GM23338 (cell line): ENCODE measurements around the gene SRP72. TPM values are rescaled to one million over a fixed set of nuclear protein-coding genes. Genes with fewer than 3 reads are reported as not detected.

Source experiments
- ATAC-seq: fragments of 200-7000 bp; cut with Tn5 transposase; 3 replicates; pipeline ENCODE4 v1.9.1; 2020
- DNase-seq: peaks from one replicate; pipeline ENCODE4 v3.0.0-alpha.2; 2015; ENCODE audit warnings: low spot score
- H2AFZ ChIP-seq: fragments of 200-600 bp; sonication (generic); 2 replicates; pipeline ENCODE4 v1.8.0; 2016; ENCODE audit warnings: antibody characterized with exemption, mild to moderate bottlenecking, moderate library complexity
- H3F3A ChIP-seq: fragments of 200-600 bp; sonication (generic); replicated peaks from 2 replicates; pipeline ENCODE4 v1.8.0; 2017; ENCODE audit warnings: antibody characterized with exemption, mixed run types, low read depth
- H3K27ac ChIP-seq: fragments of 200-600 bp; sonication (generic); 2 replicates; pipeline ENCODE4 v1.6.1; 2016; ENCODE audit warnings: low read depth
- H3K27me3 ChIP-seq: fragments of 200-600 bp; sonication (generic); 2 replicates; pipeline ENCODE4 v1.8.0; 2016; ENCODE audit warnings: mild to moderate bottlenecking, mixed run types, moderate library complexity; ENCODE audit not compliant: insufficient read depth
- H3K36me3 ChIP-seq: fragments of 200-600 bp; sonication (generic); 2 replicates; pipeline ENCODE4 v1.8.0; 2016; ENCODE audit warnings: mild to moderate bottlenecking; ENCODE audit not compliant: insufficient read depth
- H3K4me1 ChIP-seq: fragments of 200-600 bp; sonication (generic); 2 replicates; pipeline ENCODE4 v1.8.0; 2016; ENCODE audit warnings: mild to moderate bottlenecking, moderate library complexity; ENCODE audit not compliant: insufficient read depth
- H3K4me2 ChIP-seq: fragments of 200-600 bp; sonication (generic); 2 replicates; pipeline ENCODE4 v1.7.1; 2017; ENCODE audit warnings: mixed run types
- H3K4me3 ChIP-seq: fragments of 200-600 bp; sonication (generic); 2 replicates; pipeline ENCODE4 v1.6.1; 2016; ENCODE audit warnings: mixed run types
- H3K79me2 ChIP-seq: fragments of 200-600 bp; sonication (generic); replicated peaks from 2 replicates; pipeline ENCODE4 v1.8.0; 2017; ENCODE audit warnings: mild to moderate bottlenecking; ENCODE audit not compliant: insufficient read depth
- H3K9me2 ChIP-seq: fragments of 200-600 bp; sonication (generic); 2 replicates; pipeline ENCODE4 v1.8.0; 2017; ENCODE audit not compliant: insufficient read depth
- H4K20me1 ChIP-seq: fragments of 200-600 bp; sonication (generic); replicated peaks from 2 replicates; pipeline ENCODE4 v1.8.0; 2017; ENCODE audit warnings: mild to moderate bottlenecking; ENCODE audit not compliant: insufficient read depth
- H3K27ac Mint-ChIP-seq: 2 replicates; pipeline ENCODE4 v1.8.0; 2020; ENCODE audit warnings: inconsistent platforms, mild to moderate bottlenecking, moderate library complexity, mixed read lengths
- H3K27me3 Mint-ChIP-seq: 3 replicates; pipeline ENCODE4 v1.8.0; 2022; ENCODE audit warnings: low read depth, mild to moderate bottlenecking, moderate library complexity, mixed read lengths, inconsistent platforms; ENCODE audit not compliant: insufficient read depth, poor library complexity
- H3K36me3 Mint-ChIP-seq: 3 replicates; pipeline ENCODE4 v1.8.0; 2021; ENCODE audit warnings: low read depth, mild to moderate bottlenecking, inconsistent platforms, moderate library complexity, mixed read lengths
- H3K4me1 Mint-ChIP-seq: 3 replicates; pipeline ENCODE4 v1.8.0; 2020; ENCODE audit warnings: mild to moderate bottlenecking, inconsistent platforms, mixed read lengths
- H3K4me3 Mint-ChIP-seq: 3 replicates; pipeline ENCODE4 v1.8.0; 2021; ENCODE audit warnings: moderate library complexity, mild to moderate bottlenecking, inconsistent platforms, mixed read lengths
- H3K9me3 Mint-ChIP-seq: 3 replicates; pipeline ENCODE4 v1.8.0; 2020; ENCODE audit warnings: moderate library complexity, mild to moderate bottlenecking, inconsistent platforms, mixed read lengths
- CREB1 ChIP-seq: fragments of 250-450 bp; sonication (Bioruptor Pico); IDR thresholded peaks from 2 replicates; pipeline ENCODE4 v1.5.0; 2020; ENCODE audit warnings: low read depth, mild to moderate bottlenecking, moderate library complexity
- ETS1 ChIP-seq: IDR thresholded peaks from 2 replicates; pipeline ENCODE4 v1.6.1; 2016; ENCODE audit warnings: antibody characterized with exemption
- EZH2 ChIP-seq: fragments of 200-600 bp; sonication (generic); IDR thresholded peaks from one replicate; pipeline ENCODE4 v1.8.0; 2017; ENCODE audit warnings: antibody characterized with exemption, mild to moderate bottlenecking, low read depth; ENCODE audit not compliant: unreplicated experiment
- EZH2phosphoT487 ChIP-seq: fragments of 200-600 bp; sonication (generic); IDR thresholded peaks from one replicate; pipeline ENCODE4 v1.8.1; 2018; ENCODE audit warnings: antibody characterized with exemption; ENCODE audit not compliant: unreplicated experiment
- JUNB ChIP-seq: IDR thresholded peaks from one replicate; pipeline ENCODE4 v1.6.1; 2016; ENCODE audit warnings: antibody characterized with exemption; ENCODE audit not compliant: unreplicated experiment
- NANOG ChIP-seq: IDR thresholded peaks from 2 replicates; pipeline ENCODE4 v1.6.1; 2016; ENCODE audit warnings: antibody characterized with exemption, borderline replicate concordance
- POLR2AphosphoS5 ChIP-seq: IDR thresholded peaks from 2 replicates; pipeline ENCODE4 v1.6.1; 2016; ENCODE audit warnings: antibody characterized with exemption, low read depth
- STAT1 ChIP-seq: IDR thresholded peaks from one replicate; pipeline ENCODE4 v1.6.1; 2016; ENCODE audit warnings: antibody characterized with exemption; ENCODE audit not compliant: unreplicated experiment
- ZNF114 ChIP-seq: fragments of 250-450 bp; sonication (Bioruptor Pico); IDR thresholded peaks from 2 replicates; pipeline ENCODE4 v1.5.0; 2020; ENCODE audit warnings: mild to moderate bottlenecking, moderate library complexity
- ZNF331 ChIP-seq: fragments of 250-450 bp; sonication (Bioruptor Pico); IDR thresholded peaks from 2 replicates; pipeline ENCODE4 v1.5.0; 2020; ENCODE audit warnings: low read depth, mild to moderate bottlenecking, moderate library complexity
- polyA plus RNA-seq: library from polyadenylated mRNA; unstranded; fragments of >200 nt; fragmentation: Nextera tagmentation; extraction: Ambion mirVana; gene quantifications from 2 replicates; pipeline ENCODE4 v1.2.1, GENCODE V29; 2016
- total RNA-seq: library from RNA; depleted of rRNA; stranded (reverse); fragments of >200 nt; shearing (Covaris generic); gene quantifications from 2 replicates; pipeline ENCODE4 v1.2.3, GENCODE V29; 2014
- TF ChIP-seq, protein P1 (sequence below): IDR thresholded peaks from one replicate; pipeline ENCODE4 v1.6.1; 2018; ENCODE audit warnings: antibody characterized with exemption; ENCODE audit not compliant: unreplicated experiment
- TF ChIP-seq, protein P2 (sequence below): fragments of 250-450 bp; sonication (Bioruptor Pico); IDR thresholded peaks from 2 replicates; pipeline ENCODE4 v1.5.0; 2020; ENCODE audit warnings: mild to moderate bottlenecking, moderate library complexity
- TF ChIP-seq, protein P3 (sequence below), 2 experiments: fragments of 200-600 bp in 1 of 2; sonication (generic) in 1 of 2; conservative IDR thresholded peaks; 2 replicates each; pipeline versions ENCODE4 v1.5.1 to v1.6.1; 2016 to 2017; ENCODE audit warnings: antibody characterized with exemption in 2 of 2, low read depth in 2 of 2, mild to moderate bottlenecking in 2 of 2, moderate library complexity in 1 of 2

The SRP72 gene
- total and polyA plus RNA-seq, 2 experiments from 2014 or later: 84.6 to 174 TPM

- H3K79me2 ChIP-seq: peaks cover 31% of the 10 kb centered on the region
- H4K20me1 ChIP-seq: peaks cover 35% of the 10 kb centered on the region
- Mint-ChIP-seq H3K27ac (no peak overlapping the region), H3K4me1 (peaks cover 12% of the 10 kb centered on the region; the same call in 2 of the 3 replicates), H3K4me3 (no peak overlapping the region), H3K36me3 (peaks cover 55% of the 10 kb centered on the region), H3K27me3 (peaks cover 5% of the 10 kb centered on the region), H3K9me3 (no peaks in the 10 kb centered on the region; the same call in 2 of the 3 replicates)
- no peak overlapping the region for H3K4me2 ChIP-seq
- no peak for ATAC-seq
- no peaks in the 10 kb centered on the region for H3K27me3 ChIP-seq
- H3F3A ChIP-seq: peaks cover 8% of the 10 kb centered on the region; the same call in 1 of the 2 replicates
- H3K9me2 ChIP-seq: no peaks in the 10 kb centered on the region
- TF ChIP-seq, protein P1, sequence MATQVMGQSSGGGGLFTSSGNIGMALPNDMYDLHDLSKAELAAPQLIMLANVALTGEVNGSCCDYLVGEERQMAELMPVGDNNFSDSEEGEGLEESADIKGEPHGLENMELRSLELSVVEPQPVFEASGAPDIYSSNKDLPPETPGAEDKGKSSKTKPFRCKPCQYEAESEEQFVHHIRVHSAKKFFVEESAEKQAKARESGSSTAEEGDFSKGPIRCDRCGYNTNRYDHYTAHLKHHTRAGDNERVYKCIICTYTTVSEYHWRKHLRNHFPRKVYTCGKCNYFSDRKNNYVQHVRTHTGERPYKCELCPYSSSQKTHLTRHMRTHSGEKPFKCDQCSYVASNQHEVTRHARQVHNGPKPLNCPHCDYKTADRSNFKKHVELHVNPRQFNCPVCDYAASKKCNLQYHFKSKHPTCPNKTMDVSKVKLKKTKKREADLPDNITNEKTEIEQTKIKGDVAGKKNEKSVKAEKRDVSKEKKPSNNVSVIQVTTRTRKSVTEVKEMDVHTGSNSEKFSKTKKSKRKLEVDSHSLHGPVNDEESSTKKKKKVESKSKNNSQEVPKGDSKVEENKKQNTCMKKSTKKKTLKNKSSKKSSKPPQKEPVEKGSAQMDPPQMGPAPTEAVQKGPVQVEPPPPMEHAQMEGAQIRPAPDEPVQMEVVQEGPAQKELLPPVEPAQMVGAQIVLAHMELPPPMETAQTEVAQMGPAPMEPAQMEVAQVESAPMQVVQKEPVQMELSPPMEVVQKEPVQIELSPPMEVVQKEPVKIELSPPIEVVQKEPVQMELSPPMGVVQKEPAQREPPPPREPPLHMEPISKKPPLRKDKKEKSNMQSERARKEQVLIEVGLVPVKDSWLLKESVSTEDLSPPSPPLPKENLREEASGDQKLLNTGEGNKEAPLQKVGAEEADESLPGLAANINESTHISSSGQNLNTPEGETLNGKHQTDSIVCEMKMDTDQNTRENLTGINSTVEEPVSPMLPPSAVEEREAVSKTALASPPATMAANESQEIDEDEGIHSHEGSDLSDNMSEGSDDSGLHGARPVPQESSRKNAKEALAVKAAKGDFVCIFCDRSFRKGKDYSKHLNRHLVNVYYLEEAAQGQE: no peak
- TF ChIP-seq, protein P2, sequence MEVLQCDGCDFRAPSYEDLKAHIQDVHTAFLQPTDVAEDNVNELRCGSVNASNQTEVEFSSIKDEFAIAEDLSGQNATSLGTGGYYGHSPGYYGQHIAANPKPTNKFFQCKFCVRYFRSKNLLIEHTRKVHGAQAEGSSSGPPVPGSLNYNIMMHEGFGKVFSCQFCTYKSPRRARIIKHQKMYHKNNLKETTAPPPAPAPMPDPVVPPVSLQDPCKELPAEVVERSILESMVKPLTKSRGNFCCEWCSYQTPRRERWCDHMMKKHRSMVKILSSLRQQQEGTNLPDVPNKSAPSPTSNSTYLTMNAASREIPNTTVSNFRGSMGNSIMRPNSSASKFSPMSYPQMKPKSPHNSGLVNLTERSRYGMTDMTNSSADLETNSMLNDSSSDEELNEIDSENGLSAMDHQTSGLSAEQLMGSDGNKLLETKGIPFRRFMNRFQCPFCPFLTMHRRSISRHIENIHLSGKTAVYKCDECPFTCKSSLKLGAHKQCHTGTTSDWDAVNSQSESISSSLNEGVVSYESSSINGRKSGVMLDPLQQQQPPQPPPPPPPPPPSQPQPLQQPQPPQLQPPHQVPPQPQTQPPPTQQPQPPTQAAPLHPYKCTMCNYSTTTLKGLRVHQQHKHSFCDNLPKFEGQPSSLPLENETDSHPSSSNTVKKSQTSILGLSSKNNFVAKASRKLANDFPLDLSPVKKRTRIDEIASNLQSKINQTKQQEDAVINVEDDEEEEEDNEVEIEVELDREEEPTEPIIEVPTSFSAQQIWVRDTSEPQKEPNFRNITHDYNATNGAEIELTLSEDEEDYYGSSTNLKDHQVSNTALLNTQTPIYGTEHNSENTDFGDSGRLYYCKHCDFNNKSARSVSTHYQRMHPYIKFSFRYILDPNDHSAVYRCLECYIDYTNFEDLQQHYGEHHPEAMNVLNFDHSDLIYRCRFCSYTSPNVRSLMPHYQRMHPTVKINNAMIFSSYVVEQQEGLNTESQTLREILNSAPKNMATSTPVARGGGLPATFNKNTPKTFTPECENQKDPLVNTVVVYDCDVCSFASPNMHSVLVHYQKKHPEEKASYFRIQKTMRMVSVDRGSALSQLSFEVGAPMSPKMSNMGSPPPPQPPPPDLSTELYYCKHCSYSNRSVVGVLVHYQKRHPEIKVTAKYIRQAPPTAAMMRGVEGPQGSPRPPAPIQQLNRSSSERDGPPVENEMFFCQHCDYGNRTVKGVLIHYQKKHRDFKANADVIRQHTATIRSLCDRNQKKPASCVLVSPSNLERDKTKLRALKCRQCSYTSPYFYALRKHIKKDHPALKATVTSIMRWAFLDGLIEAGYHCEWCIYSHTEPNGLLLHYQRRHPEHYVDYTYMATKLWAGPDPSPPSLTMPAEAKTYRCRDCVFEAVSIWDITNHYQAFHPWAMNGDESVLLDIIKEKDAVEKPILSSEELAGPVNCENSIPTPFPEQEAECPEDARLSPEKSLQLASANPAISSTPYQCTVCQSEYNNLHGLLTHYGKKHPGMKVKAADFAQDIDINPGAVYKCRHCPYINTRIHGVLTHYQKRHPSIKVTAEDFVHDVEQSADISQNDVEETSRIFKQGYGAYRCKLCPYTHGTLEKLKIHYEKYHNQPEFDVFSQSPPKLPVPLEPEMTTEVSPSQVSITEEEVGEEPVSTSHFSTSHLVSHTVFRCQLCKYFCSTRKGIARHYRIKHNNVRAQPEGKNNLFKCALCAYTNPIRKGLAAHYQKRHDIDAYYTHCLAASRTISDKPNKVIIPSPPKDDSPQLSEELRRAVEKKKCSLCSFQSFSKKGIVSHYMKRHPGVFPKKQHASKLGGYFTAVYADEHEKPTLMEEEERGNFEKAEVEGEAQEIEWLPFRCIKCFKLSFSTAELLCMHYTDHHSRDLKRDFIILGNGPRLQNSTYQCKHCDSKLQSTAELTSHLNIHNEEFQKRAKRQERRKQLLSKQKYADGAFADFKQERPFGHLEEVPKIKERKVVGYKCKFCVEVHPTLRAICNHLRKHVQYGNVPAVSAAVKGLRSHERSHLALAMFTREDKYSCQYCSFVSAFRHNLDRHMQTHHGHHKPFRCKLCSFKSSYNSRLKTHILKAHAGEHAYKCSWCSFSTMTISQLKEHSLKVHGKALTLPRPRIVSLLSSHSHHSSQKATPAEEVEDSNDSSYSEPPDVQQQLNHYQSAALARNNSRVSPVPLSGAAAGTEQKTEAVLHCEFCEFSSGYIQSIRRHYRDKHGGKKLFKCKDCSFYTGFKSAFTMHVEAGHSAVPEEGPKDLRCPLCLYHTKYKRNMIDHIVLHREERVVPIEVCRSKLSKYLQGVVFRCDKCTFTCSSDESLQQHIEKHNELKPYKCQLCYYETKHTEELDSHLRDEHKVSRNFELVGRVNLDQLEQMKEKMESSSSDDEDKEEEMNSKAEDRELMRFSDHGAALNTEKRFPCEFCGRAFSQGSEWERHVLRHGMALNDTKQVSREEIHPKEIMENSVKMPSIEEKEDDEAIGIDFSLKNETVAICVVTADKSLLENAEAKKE: no peak
- TF ChIP-seq CREB1 (CRISPR knock-in tag) (no peak), NANOG (no peak), JUNB (no peak), ZNF114 (no peak), ZNF331 (CRISPR knock-in tag) (no peak), ETS1 (no peak), EZH2phosphoT487 (no peak), POLR2AphosphoS5 (no peak), EZH2 (no peak), STAT1 (no peak)
- TF ChIP-seq, protein P3, sequence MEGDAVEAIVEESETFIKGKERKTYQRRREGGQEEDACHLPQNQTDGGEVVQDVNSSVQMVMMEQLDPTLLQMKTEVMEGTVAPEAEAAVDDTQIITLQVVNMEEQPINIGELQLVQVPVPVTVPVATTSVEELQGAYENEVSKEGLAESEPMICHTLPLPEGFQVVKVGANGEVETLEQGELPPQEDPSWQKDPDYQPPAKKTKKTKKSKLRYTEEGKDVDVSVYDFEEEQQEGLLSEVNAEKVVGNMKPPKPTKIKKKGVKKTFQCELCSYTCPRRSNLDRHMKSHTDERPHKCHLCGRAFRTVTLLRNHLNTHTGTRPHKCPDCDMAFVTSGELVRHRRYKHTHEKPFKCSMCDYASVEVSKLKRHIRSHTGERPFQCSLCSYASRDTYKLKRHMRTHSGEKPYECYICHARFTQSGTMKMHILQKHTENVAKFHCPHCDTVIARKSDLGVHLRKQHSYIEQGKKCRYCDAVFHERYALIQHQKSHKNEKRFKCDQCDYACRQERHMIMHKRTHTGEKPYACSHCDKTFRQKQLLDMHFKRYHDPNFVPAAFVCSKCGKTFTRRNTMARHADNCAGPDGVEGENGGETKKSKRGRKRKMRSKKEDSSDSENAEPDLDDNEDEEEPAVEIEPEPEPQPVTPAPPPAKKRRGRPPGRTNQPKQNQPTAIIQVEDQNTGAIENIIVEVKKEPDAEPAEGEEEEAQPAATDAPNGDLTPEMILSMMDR (conservative IDR thresholded peaks at IDR 0.05; ENCODE audit: low read depth in 2 of 2): no peak
- H3K4me3 ChIP-seq: no peak overlapping the region
- peak; percentile 12 for DNase-seq
- H2AFZ ChIP-seq: no peak overlapping the region
- H3K27ac ChIP-seq: no peak overlapping the region
- H3K36me3 ChIP-seq: peaks cover 52% of the 10 kb centered on the region
- H3K4me1 ChIP-seq: peaks cover 4% of the 10 kb centered on the region; the same call in 1 of the 2 replicates
Measured at GRCh38 chr4:56462157-56462556, 5.3 kb upstream of the SRP72 start.
